GM18868 (cell line): Measurements from ENCODE around the gene LSP1.
"Not testable (repeated sequence)": the region's sequence is repeated elsewhere in the genome, so short reads cannot be mapped to it uniquely, and the experiment has no call there.

Experiments
- ATAC-seq: cut with Tn5 transposase; IDR thresholded peaks from one replicate; pipeline ENCODE4 v1.9.1; 2021; ENCODE audit warnings: mild to moderate bottlenecking, moderate library complexity; ENCODE audit not compliant: unreplicated experiment

Gene LSP1

DNA sequence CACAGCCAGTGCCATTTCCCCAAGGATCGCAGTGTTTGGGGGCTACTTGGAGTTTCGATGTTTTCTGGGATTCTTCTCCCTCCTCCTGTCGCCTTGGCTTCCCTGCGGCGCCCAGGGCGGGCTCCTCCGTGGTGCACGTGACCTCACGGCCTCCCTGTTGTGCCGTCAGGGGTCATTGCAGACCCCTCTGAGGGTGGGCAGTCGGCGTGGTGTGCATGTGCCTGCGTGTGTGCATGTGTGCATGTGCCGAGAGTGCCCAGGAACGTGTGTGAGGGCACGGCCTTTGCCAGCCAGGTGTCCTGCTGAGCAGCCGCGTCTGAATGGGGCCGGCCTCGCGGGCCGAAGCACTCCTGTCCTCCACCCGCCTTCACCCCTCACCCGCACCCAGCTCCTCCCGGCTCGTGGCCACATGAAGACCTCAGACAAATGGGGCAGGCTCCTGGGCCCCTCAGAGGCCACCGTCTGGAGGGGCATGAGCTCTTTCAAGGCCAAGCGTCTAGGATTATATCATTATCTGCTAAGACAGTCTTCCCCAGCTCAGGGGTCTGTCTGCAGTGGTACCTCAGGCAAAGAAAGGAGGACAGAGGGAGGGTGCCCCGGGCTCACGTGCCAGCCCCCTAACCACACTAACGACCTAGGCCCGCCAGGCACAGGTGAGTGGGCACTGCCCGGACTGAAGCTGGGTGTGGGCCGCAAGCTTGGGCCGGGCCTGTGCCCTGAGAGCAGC, 84.9 kb downstream of the LSP1 start:
- no peak for ATAC-seq

DNA sequence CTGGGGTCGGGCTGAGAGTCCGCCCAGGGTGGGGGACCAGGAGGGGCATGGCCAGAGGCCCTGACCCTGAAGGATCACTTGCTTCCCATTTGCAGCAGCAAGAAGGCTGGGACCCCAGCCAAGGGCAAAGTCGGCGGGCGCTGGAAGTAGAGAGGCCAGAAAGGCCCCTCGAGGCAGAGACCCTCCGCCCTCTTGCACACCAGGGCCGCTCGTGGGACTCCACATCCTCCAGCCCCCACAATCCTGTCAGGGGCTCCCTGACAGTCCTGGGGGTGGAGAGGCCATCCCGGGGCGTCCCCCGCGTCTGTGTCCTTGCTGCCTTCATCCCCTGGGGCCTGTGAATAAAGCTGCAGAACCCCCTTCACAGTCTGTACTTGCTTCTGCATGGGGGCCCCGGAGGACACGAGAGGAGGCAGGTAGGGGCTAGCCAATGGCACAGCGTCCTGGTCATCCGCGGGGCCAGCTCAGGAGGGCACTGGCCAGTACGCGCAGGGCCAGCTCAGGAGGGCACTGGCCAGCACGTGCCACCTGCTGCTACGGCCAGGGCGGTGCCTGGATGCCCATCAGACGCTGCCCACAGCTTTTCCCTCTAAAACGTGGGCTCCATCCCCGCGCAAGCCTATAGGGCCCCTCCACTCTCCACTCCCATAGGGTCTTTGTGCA, 85.6 kb downstream of the LSP1 start:
- ATAC-seq, result no peak

DNA sequence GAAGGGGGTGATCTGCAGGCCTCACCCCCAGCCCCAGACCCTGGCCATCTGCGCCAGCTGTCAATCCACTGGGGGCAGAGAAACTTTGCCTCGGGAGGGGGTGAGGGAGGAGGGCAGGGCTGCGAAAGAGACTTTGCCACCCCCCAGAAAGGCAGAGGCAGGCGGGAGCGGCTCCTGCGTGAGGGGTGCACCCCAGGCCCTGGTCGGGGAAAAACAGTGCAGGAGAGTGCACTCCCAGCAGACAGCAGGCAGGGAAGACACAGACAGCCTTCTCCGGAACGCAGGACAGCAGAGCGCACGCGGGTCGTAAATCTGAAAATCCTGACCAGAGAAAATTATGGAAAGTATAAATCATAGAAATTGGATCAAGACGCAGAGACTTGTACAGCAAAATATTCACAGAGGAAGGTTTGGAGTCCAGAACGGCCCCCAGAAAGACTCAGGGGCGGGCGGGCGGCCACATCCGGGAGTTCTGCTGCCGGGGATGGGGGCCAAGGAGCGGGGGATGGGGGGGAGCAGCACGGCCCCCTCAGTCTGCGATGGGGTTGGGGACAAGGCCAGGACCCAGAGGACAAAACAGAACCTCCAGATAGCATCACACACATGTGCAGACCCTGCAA, 86.2 kb downstream of the LSP1 start:
- no peak for ATAC-seq

DNA sequence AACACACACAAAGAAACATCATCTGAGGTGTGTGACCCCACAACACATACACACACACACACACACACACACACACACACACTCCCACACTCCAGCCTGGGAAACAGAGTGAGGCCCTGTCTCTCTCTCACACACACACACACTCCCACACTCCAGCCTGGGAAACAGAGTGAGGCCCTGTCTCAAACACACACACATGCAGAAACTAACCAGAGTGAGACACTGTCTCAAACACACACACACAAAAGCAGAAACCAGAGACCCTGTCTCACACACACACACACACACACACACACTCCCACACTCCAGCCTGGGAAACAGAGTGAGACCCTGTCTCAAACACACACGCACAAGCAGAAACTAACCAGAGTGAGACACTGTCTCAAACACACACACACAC, 86.9 kb downstream of the LSP1 start:
- ATAC-seq, result not testable (repeated sequence)
